ENCODE results near the gene OR4N5.

GRCh38 chr14:20112321-20112720 is 26.3 kb upstream of the OR4N5 start:
- no peak for TF ChIP-seq CTCF (IDR thresholded peaks at IDR 0.05; ENCODE audit: poor library complexity, severe bottlenecking)
- no peak for TF ChIP-seq EP300 (conservative IDR thresholded peaks at IDR 0.05; ENCODE audit: poor library complexity, severe bottlenecking)
